BJ (cell line): ENCODE data around the gene SAP30BP. TPM values are rescaled to one million over a fixed set of nuclear protein-coding genes. Genes with fewer than 3 reads are reported as not detected.

ENCODE experiments used
- CTCF ChIA-PET: fragments of 350-600 bp; formaldehyde crosslinking; extraction: SDS; loops from one replicate; lab custom pipeline; 2021; ENCODE audit warnings: antibody characterized with exemption, inconsistent platforms; lab: Yijun Ruan, JAX
- POLR2A ChIA-PET: fragments of 300-600 bp; sonication (Branson Sonifier 250); formaldehyde crosslinking; extraction: SDS; loops from one replicate; lab custom pipeline; 2021; ENCODE audit warnings: antibody characterized with exemption; lab: Charles Lee
- DNase-seq: peaks from one replicate; pipeline ENCODE4 v3.0.0-alpha.2; 2011; ENCODE audit warnings: low read depth
- H3K27me3 ChIP-seq: 2 replicates; pipeline ENCODE4 v1.6.0; 2011; ENCODE audit warnings: low read length; ENCODE audit not compliant: control insufficient read depth, insufficient read depth
- H3K36me3 ChIP-seq: 2 replicates; pipeline ENCODE4 v1.5.1; 2011; ENCODE audit warnings: low read length; ENCODE audit not compliant: control insufficient read depth, insufficient read depth
- H3K4me3 ChIP-seq: 2 replicates; pipeline ENCODE4 v1.5.1; 2011; ENCODE audit warnings: low read depth, mild to moderate bottlenecking, control low read depth, low read length
- polyA plus RNA-seq: library from polyadenylated mRNA; depleted of rRNA; stranded (reverse); fragments of >200 nt; gene quantifications from 2 replicates; pipeline ENCODE4 v1.2.3, GENCODE V29; 2011
- TF ChIP-seq, protein P1 (sequence below): IDR thresholded peaks from 2 replicates; pipeline ENCODE4 v1.5.1; 2011; ENCODE audit warnings: low read depth, mild to moderate bottlenecking, control low read depth, inconsistent platforms, low read length, moderate library complexity; ENCODE audit not compliant: insufficient read depth

The SAP30BP gene
- polyA plus RNA-seq, 1 experiment = 84.8 TPM

DNA sequence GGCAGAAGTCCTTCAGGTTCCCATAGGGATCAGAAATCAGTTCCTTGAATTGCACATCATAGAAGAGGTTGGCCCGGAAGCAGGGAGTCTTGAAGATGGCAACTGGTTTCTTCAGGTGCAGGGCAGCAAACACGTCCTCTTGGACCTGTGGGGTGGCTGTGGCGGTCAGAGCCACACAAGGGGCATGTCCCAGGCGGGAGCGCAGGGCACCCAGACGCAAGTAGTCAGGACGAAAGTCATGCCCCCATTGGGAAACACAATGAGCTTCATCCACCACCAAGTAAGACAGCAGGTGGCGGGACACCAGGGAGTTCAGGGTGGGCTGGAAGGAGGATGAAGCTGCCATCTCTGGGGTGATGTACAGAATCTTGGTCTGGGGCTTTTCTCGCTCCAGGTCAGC lies 4.6 kb upstream of the SAP30BP start:
- ChIA-PET POLR2A (no interaction called here), CTCF (interaction anchor here (0.6 to 3.1 kb wide), 5 partner anchors 10 to 135 kb away, joined by 3 to 25 read pairs (median 5); partner anchors contain the start of gene SMIM5)
- no peak for DNase-seq
- H3K4me3 ChIP-seq = no peak overlapping the region
- no peaks in the 10 kb centered on the region for H3K27me3 ChIP-seq
- TF ChIP-seq, protein P1, sequence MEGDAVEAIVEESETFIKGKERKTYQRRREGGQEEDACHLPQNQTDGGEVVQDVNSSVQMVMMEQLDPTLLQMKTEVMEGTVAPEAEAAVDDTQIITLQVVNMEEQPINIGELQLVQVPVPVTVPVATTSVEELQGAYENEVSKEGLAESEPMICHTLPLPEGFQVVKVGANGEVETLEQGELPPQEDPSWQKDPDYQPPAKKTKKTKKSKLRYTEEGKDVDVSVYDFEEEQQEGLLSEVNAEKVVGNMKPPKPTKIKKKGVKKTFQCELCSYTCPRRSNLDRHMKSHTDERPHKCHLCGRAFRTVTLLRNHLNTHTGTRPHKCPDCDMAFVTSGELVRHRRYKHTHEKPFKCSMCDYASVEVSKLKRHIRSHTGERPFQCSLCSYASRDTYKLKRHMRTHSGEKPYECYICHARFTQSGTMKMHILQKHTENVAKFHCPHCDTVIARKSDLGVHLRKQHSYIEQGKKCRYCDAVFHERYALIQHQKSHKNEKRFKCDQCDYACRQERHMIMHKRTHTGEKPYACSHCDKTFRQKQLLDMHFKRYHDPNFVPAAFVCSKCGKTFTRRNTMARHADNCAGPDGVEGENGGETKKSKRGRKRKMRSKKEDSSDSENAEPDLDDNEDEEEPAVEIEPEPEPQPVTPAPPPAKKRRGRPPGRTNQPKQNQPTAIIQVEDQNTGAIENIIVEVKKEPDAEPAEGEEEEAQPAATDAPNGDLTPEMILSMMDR = no peak
- H3K36me3 ChIP-seq = peaks cover 9% of the 10 kb centered on the region

- H3K4me3 ChIP-seq = no peak overlapping the region
- ChIA-PET POLR2A (no interaction called here), CTCF (no interaction called here)
- no peak for DNase-seq
- no peaks in the 10 kb centered on the region for H3K27me3 ChIP-seq
- TF ChIP-seq, protein P1 = no peak
- peaks cover 9% of the 10 kb centered on the region for H3K36me3 ChIP-seq
Observed at GRCh38 chr17:75664099-75664549, 3.0 kb upstream of the SAP30BP start.

DNA sequence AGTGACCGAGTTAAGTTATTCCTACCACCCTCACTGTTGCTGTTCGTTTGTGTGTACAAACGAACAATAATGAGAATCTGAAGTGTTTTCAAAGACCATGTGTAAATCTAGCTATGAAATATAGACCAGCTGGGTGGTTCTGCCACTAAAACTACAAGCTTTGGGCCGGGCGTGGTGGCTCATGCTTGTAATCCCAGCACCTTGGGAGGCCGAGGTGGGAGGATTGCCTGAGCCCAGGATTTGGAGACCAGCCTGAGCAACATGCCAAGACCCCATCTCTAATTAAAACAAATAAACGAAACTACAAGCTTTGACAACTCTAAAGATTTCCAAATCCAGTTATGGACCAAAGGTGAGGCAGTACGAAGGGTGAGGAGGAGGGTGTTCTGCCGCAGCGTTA lies 1.2 kb upstream of the SAP30BP start:
- ChIA-PET POLR2A (no interaction called here), CTCF (interaction anchor here (1.3 to 4.3 kb wide), 5 partner anchors 14 to 88 kb away, joined by 5 to 31 read pairs (median 11); partner anchors contain the start of gene SMIM5)
- TF ChIP-seq, protein P1 = no peak
- DNase-seq = no peak
- H3K4me3 ChIP-seq = peak overlapping the region; percentile 73
- no peaks in the 10 kb centered on the region for H3K27me3 ChIP-seq
- H3K36me3 ChIP-seq = peaks cover 10% of the 10 kb centered on the region

GRCh38 chr17:75667825-75668224 lies 687 bp downstream of the SAP30BP start:
- H3K27me3 ChIP-seq = no peaks in the 10 kb centered on the region
- DNase-seq = no peak

GRCh38 chr17:75668489-75668888 lies 1.4 kb downstream of the SAP30BP start:
- CTCF ChIA-PET = interaction anchor here (0.9 to 4.3 kb wide), 5 partner anchors 12 to 85 kb away, joined by 3 to 31 read pairs (median 5); partner anchors contain the start of gene SMIM5
- Histone ChIP-seq H3K27me3 (no peaks in the 10 kb centered on the region), H3K4me3 (peak overlapping the region; percentile 73; the same call in 1 of the 2 replicates), H3K36me3 (peaks cover 13% of the 10 kb centered on the region)
- no peak for DNase-seq
- TF ChIP-seq, protein P1 = no peak
- POLR2A ChIA-PET = no interaction called here

More at GRCh38 chr17:75667825-75668224, 687 bp downstream of the SAP30BP start:
- Histone ChIP-seq H3K4me3 (peak overlapping the region; percentile 73), H3K36me3 (peaks cover 11% of the 10 kb centered on the region)
- POLR2A ChIA-PET = no interaction called here
- CTCF ChIA-PET = interaction anchor here (0.9 to 4.3 kb wide), 7 partner anchors 12 to 86 kb away, joined by 3 to 31 read pairs (median 5); partner anchors contain the start of gene SMIM5
- TF ChIP-seq, protein P1 = no peak
